HG02840 (cell line): ENCODE data around the gene FAM110D.

Experiments
- ATAC-seq: cut with Tn5 transposase; IDR thresholded peaks from one replicate; pipeline ENCODE4 v1.9.1; 2021; ENCODE audit warnings: mild to moderate bottlenecking, moderate library complexity, moderate number of reproducible peaks; ENCODE audit not compliant: unreplicated experiment, low FRiP score

Gene FAM110D

DNA sequence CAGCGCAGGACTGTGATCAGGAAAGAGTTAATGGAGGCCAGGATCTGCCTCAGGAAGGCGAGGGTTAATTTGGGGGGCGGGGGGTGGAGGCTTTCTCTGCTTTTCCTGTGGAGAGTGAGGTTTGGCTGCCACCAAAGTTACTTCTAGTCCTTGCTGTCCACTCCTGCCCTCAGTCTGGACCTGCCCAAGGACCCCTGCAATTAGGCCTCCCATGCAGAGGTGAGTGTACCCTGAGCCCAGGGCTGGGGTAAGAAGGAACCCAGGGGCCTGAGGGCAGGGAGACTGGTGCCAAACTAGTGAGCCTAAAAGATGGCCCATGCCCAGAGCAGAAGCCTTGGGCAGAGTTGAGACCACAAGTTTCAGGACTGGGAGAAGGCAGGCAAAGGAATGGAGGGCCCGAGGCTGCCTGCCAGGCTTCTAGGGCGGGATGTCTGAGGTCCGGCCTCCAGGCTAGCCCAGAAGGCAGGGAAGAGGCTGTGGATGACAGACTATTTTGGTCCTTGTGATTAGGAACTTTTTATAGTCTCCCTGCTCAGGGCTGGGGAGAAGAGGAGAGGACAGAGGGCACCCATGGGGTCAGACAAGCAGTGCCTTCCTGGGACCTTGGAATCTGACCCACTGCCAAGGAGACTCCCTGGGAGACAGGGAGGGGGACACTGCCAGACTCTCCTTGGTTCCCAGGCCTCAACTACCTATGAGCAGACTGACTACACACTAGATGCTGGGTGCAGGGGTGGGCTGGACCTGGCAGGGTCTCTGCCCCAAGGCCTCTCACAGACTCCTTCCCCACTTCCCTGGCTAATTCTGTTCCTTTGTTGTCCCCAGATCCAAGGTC lies at the start of gene FAM110D:
TSS of gene FAM110D (plus strand) at position 172 of the 835 bp plus-strand sequence. CDS start 2,213 bp downstream, outside the sequence.
- no peak for ATAC-seq

DNA sequence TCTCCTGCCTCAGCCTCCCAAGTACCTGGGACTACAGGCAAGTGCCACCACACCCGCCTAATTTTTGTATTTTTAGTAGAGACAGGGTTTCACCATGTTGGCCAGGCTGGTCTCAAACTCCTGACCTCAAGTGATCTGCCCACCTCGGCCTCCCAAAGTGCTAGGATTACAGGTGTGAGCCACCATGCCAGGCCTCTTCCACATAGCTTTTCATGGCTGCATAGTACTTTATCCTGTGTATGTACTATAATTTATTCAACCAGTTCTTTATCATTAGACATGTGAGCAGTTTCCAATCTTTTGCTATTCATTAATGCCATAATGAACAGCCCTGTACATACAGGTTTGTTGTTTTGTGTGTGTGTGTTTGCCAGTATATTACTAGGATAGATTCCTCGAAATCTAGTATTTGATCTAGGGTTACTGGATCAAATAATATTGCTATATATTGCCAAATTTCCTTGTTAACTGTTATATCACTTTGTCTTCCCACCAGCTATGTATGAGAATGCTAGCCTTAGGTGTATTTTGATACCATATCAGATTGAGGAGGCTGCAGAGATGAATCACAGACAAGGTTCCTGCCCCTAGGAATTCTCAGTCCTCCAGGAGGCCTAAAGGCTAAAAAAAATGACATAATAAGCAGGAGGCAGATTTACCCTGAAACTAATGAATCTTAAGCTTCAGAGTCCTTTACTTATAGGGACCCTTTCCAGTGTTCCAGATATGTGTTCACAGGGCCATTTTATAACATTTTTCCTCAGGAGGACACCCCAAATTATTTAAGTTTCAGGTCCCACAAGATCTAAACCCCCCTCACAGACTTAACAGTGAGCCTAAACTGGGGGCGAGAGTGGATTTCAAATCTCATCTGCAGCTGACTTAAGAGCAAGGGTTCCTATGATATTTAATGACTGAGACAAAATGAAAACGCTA lies 49.4 kb upstream of the FAM110D start:
- no peak for ATAC-seq

DNA sequence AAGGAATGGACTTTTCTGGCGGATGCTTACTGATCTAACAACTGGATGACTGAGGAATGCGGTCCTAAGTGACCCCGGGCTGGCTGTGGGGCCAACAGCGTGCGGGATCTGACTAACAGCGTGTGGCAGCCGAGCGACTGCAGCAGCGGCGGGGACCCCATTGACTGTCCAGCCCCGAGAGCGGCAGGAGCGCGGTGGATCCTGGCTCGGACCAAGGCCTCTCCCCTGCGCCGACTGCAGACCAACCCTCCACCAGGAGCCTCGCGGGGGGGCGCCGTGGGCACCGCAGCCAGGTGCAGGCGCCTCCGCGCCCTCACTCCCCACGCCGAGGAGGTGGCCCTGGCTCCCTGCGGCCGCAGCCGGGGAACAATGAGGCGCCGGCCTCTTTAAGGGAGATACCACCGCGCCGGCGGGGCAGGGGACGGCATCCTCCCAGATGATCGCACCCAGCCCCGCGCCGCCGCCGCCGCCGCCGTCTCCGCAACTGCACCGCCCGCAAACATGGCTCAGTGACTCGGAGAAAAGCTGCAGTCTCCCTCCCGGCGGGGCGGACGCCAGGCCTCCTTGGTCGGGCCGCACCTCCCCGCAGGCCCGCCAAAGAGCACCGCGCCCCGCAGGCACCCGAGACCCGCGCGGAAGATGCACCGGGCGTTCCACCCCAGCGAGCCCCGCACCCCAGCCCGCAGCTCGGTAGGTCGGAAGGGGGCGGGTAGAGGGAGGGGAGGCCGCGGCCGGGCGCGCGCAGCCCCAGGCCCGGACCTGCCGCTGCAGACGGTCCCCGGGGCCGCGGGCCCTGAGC lies 47.9 kb upstream of the FAM110D start:
- peak; percentile 47 for ATAC-seq

DNA sequence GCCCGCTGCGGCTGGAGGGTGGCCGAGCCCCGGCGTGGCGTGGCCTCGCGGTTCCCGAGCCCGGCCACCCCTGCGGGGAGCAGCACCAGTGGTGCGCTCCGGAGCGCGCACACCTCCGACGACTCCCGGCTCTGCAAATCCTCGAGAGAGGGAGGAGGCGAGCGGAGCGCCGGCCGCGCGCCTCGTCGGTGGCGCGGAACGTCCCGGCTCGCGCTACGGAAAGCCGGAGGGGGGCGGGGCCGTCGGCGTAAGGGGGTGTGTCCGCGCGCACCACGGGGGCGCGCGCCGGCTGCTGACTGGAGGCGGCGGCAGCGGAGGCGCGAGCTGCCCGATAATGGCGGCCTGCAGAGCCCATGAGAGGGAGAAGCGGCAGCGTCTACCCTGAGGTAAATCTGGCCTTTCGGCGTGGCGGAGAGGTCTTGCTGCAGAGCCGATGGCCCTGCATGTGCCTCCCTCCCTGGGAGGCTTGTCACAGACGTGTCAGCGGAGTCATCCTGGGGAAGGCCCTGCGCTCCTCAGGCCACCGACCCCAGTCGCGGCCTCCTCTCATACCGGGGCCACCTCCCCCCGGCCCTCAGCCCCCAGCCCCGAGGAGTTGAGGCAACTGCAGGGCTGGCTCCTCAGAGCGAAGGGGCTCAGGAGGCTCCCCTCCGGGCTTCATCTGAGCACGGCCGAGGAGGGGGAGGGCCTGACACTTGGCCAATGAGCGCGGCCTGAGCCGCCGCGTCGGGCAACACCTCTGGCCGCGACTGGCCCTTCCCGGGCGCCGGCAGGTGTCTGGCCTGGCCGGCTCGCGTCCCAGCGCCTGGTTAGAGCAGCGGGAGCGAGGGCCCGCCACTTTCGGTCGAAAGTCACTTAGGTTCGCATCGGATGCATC lies 47.1 kb upstream of the FAM110D start, which contains the start of gene PDIK1L:
TSS of gene PDIK1L (plus strand) at position 295 of the 877 bp plus-strand sequence. CDS start 2,485 bp downstream, outside the sequence.
- peak; percentile 73 for ATAC-seq

DNA sequence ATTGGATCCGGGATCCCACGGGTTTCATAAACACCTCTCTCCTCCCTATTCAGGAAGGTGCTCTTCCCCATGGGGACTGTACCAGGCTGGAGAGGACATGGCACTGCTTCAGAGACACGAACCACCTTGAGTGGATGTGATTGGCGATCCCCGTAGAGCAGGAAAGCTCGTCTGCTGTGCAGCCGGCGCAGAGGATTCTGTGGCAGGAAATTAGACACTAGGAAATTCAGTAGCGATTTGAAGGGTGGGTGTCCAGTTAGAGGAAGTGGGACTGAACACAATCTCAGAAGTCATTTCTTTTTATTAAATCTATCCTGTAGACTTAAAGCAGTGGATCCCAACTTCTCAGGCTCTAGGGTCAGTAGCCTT lies 46.5 kb upstream of the FAM110D start:
- ATAC-seq = no peak

DNA sequence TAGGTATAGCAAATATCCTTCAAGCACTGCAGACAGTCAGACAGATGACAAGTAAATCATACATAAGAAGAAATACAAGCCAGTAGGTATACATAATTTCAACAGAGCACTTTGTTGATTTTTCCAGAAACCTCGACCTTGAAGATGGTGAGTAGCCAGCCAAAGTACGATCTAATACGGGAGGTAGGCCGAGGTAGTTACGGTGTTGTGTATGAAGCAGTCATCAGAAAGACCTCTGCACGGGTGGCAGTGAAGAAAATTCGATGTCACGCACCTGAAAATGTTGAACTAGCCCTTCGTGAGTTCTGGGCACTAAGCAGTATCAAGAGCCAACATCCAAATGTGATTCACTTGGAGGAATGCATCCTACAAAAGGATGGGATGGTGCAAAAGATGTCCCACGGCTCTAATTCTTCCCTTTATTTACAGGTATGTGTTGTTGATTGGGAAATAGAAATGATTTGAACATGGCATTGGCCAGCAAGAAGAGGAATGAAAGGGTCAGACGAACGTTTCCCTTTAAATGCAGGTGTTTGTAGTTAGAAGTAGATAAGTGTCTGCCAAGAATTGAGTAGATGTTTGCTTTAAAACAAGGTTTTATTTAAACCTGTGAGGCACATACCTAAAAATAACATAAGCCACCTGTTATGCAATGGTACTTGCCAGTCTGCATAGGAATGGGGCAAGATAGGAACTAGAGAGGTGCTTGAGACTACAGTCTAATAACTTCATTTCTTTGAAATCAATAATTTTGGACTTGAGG lies 44.5 kb upstream of the FAM110D start:
- no peak for ATAC-seq

DNA sequence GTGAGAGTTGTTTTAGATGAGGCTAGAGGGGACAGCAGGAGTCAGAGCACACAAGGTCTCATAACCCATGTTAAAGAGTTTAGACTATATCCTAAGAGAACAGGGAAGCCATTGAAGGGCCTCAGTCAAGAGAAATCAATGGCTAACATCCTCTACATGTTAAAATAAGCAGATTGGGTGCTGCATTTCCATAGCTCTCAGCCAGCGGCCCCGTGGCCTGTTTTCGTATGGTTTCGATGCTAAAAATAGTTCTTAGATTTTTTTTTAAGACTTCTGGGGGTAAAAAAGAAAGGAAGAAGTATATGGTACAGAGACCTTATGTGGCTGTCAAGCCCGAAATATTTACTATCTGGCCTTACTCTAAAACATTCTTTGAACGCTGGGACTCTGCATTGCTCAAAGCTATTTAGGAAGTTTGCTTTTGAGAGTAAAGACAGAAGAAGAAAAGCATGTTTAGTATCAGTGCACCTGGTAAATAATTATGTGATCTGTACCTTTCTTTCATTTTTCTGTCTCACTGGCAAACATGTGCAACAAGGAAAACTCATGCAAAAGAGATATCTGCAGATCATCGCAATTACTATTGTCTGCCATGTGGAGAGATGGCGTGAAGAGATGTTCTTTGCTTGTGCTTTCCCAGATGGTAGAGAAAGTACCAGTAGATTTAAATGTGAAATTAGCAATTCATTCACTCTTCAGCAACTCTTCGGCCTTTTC lies 38.8 kb upstream of the FAM110D start:
- no peak for ATAC-seq

DNA sequence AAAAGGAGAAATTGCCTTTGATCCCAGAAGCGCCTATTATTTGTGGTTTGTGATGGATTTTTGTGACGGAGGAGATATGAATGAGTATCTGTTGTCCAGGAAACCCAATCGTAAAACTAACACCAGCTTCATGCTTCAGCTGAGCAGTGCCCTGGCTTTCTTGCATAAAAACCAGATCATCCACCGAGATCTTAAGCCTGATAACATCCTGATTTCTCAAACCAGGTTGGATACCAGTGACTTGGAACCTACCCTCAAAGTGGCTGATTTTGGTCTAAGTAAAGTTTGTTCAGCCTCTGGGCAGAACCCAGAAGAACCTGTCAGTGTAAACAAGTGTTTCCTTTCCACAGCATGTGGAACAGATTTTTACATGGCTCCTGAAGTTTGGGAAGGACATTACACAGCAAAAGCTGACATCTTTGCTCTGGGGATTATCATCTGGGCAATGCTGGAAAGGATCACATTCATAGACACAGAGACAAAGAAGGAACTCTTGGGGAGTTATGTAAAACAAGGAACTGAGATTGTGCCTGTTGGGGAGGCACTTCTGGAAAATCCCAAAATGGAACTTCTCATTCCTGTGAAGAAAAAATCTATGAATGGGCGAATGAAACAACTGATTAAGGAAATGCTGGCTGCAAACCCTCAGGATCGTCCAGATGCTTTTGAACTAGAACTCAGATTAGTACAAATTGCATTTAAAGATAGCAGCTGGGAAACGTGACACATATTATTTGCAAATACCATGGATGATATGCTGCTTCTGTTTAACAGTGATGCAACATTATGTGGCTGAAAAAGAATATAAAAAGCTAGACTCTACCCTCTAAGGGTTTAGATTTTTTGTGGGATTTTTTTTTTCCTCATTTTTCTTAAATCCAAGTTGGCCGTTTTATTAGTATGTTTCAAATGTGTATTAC lies 36.8 kb upstream of the FAM110D start:
- no peak for ATAC-seq

DNA sequence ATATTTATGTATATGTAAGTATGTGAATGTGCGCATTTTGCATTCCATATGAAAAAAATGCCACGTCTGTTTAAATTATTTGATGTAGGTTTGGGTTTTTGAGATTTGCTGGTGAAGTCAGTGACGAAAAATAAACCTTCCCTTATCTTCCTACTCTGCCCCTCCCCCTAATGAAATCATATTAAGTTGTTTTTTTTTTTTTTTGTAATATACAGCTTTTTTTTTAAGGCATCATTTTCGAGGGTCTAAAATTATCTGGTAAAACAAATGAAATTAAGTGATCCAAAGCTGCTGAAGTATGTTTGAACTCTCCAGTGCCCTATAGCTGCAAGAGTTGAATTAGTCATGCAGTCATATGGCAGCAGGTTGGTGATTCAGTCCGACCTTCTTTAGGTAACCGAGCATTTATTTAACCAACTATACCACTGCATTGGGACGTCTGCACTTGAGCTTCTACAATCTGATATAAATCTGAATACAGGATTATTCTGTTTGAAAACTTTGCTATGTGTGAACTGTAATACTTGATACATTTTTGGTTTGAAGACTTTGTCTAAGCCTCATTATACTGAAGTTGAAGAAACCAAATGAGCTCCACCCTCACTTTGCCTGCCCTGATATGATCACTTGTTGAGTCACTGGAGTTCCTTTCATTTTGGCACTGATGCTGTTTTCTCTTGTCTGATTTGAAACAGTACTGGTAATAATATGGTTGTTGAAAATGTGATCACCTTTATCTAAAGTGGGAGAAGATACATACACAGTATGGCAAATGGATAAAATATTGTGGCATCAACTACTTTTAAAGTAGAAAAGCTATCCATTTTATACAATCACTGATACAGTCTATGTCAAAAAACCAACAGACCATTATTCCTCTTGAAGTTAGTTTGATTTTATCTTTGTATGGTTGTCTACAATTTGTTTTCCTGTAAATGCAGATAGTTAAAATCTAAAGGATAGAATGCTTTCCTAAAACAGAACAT lies 35.6 kb upstream of the FAM110D start:
- no peak for ATAC-seq

DNA sequence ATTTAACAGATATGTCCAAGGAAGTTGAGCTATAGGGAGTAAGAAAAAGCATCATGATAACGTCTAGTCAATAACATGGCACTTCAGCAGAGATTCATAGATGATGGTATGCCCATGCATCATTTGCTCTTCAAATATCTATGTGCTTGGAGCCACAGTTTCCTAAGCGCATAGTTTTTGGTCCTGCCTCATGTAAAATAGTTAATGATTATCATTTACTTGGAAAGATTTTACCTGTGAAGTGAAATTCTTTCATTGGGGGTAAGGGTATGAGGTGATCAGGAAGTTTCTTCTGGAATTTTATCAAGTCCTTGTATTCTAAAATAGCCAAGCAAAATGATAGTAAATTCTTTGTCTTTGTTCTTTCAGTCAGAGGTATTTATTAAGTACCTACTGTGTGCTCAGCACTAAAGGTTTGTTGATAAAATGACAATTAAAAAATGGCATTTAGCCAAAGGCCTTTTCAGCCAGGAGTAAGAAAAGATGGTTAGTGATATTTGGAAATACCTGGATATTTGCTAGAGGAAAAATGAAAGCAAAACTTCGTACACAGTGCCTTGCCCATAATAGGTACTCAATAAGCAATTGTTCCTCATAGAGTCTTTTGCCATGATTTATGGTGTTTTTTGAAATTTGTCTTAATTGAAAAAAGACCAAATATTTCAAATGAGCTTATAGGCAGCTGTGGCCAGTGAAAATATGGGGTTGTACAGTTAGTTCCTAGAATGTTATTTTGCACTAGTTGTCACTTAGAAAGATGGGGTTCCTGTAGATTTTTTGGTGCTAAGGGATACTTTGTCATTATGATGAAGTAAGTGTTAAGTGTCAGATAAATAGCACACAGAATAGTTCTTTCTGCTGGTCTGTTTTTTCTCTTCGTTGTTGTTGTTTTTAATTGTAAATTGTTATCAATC lies 34.2 kb upstream of the FAM110D start:
- ATAC-seq = no peak

DNA sequence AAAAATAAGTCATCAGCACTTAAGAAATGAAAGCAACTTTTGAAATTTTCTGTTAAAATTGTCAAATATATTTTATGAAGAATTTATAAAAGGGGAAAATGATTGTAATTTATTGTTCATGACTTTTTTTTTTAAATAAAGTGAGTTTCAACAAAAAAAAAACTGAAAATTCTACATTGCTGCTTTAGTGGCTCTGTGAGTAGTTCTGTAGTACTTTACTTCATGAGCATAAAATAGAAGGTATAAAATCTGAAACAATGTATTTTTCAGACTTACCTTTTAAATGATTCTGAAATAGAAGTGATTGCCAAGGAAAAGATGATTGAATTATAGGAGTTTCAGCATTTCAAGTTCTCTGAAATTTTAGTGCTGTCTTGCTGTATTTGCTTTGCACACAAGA lies 33.5 kb upstream of the FAM110D start:
- ATAC-seq = no peak

DNA sequence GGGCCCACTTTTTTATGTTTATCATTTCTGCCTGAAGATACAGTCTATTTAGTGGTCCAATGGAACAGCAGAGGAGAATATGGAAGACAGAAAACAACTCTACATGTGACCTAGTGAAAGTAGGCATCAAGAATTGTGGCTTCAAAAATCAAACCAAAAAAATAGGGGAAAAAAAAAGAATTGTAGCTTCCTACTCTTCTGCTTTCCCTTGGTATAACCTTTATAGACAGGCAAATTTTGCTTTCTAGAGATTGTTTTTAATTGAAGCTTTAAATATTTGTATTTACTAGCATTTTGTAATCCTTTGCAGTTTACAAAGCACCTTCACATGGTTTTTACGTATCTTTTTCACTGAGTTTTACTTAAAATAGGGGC lies 32.9 kb upstream of the FAM110D start:
- ATAC-seq = no peak

DNA sequence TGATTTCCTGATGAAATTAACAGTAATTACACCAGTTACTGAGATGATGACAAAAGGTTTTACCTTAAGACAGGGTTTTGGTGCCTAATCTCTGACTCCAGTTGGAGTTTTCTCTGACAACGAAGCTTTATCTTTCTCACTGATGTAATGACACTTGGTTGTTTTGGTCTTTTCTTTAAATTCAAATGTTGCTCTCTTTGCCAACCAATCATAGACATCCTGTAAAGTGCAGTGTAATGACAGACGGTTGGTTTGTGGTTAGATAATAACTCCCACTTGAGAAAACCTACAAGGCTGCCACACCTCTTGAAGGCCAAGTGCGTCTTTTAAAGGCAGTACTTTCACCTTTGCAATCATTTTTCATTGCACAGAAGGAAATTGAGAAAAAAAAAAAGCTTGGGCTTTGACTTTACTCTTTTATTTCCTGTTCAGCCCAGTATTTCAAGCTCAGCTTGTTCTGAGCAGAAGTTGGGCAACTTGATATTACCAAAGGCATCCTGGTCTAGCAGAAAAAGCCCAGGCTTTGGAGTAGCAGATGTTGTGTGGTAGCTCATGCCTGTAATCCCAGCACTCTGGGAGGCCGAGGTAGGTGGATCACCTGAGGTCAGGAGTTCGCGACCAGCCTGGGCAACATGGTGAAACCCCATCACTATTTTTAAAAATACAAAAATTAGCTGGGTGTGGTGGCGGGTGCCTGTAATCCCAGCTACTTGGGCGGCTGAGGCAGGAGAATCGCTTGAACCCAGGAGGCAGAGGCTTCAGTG lies 32.4 kb upstream of the FAM110D start:
- no peak for ATAC-seq
